ENCODE measurements around the gene RBMS2. TPM values are rescaled to one million over a fixed set of nuclear protein-coding genes. Genes with fewer than 3 reads are reported as not detected.

Gene RBMS2
- total RNA-seq, 1 experiment from 2014 or later: 40.8 TPM

GRCh38 chr12:56645201-56645716 is 123.6 kb downstream of the RBMS2 start:
- RAD21 ChIA-PET (ENCODE audit: low non-redundant PET in 1 of 2, low total read pairs in 2 of 2, uncharacterized antibody in 2 of 2, unreplicated experiment in 2 of 2): interaction anchor here in 1 of 2 experiments (0.8 kb wide), 1 partner anchor 9 kb away, joined by 4 read pairs; no protein-coding TSS in a partner anchor
- Histone ChIP-seq H3K36me3 (ENCODE audit: control insufficient read depth in 1 of 2, insufficient read depth in 2 of 2, low read length in 2 of 2) (peaks cover 34 to 38% of the 10 kb centered on the region in 2 experiments), H3K27ac (ENCODE audit: low read depth, low read length) (peak overlapping the region; percentile 78), H3K4me2 (ENCODE audit: low read length) (peak overlapping the region; percentile 80), H3K79me2 (ENCODE audit: insufficient read depth, low read length) (peaks cover 56% of the 10 kb centered on the region), H3K4me3 (replicated peaks in 1 of 2; ENCODE audit: low read depth in 1 of 2, low read length in 2 of 2) (peak overlapping the region; percentile 99 to 100), H3K9me3 (ENCODE audit: control insufficient read depth in 1 of 2, insufficient read depth in 1 of 2, low read depth in 1 of 2, low read length in 2 of 2) (no peaks in the 10 kb centered on the region), H2AFZ (ENCODE audit: low read depth, low read length, poor library complexity, severe bottlenecking) (no peak overlapping the region), H3K9me2 (ENCODE audit: insufficient read depth) (no peaks in the 10 kb centered on the region), H3K9ac (ENCODE audit: low read length) (peak overlapping the region; percentile 96), H4K20me1 (ENCODE audit: insufficient read depth) (peaks cover 21% of the 10 kb centered on the region; the same call in 1 of the 2 replicates), H3K4me1 (ENCODE audit: control insufficient read depth in 1 of 2, insufficient read depth in 2 of 2, low read length in 2 of 2) (peaks cover 2 to 19% of the 10 kb centered on the region in 2 experiments; a peak in 3 of 4 replicates), H3K27me3 (ENCODE audit: insufficient read depth, low read length) (no peaks in the 10 kb centered on the region)
- TSS peak; percentile 61 for BruUV-seq (replicated peaks)
- POLR2A ChIA-PET: interaction anchor here (3.3 kb wide), 1 partner anchor 9 kb away, joined by 23 read pairs; no protein-coding TSS in a partner anchor
- TF ChIP-seq MAX (IDR thresholded peaks at IDR 0.05): no peak
- no peak for TF ChIP-seq ZFX (IDR thresholded peaks at IDR 0.05)
- TF ChIP-seq ZBTB33 (IDR thresholded peaks at IDR 0.05; ENCODE audit: extremely low read depth, insufficient replicate concordance, low read length): no peak
- TF ChIP-seq ATF3 (IDR thresholded peaks at IDR 0.05): no peak
- no peak for TF ChIP-seq SRF (IDR thresholded peaks at IDR 0.05; ENCODE audit: low read depth)
- no peak for TF ChIP-seq SP1 (IDR thresholded peaks at IDR 0.05; ENCODE audit: low read depth)
- no peak for TF ChIP-seq JUND (IDR thresholded peaks at IDR 0.05)
- CTCF ChIA-PET: interaction anchor here (3.2 kb wide), 1 partner anchor 9 kb away, joined by 19 read pairs; no protein-coding TSS in a partner anchor
- ATAC-seq: no peak
- no peak for DNase-seq (ENCODE audit: low read depth, low spot score)
- intact Hi-C loops (cut with micrococcal nuclease): no loop called here

Other genes starting within 250 kb of the RBMS2 start
- gene CS, start 221.5 kb upstream of the RBMS2 start, total RNA-seq (2021; ENCODE audit: unreplicated experiment): 270 TPM
- 109 TPM for gene CNPY2, start 205.8 kb upstream of the RBMS2 start, total RNA-seq (2021; ENCODE audit: unreplicated experiment)
- 75.0 TPM for gene PAN2, start 187.8 kb upstream of the RBMS2 start, total RNA-seq (2021; ENCODE audit: unreplicated experiment)
- gene IL23A, start 182.9 kb upstream of the RBMS2 start, total RNA-seq (2021; ENCODE audit: unreplicated experiment): 0.59 TPM
- 53.1 TPM for gene STAT2, start 161.7 kb upstream of the RBMS2 start, total RNA-seq (2021; ENCODE audit: unreplicated experiment)
- 0.17 TPM for gene APOF, start 159.0 kb upstream of the RBMS2 start, total RNA-seq (2021; ENCODE audit: unreplicated experiment)
- gene TIMELESS, start 72.4 kb upstream of the RBMS2 start, total RNA-seq (2021; ENCODE audit: unreplicated experiment): 47.0 TPM
- gene MIP, start 67.2 kb upstream of the RBMS2 start, total RNA-seq (2021; ENCODE audit: unreplicated experiment): 0.79 TPM
- gene SPRYD4, start 53.2 kb upstream of the RBMS2 start, total RNA-seq (2021; ENCODE audit: unreplicated experiment): 2.5 TPM
- gene GLS2, start 33.7 kb upstream of the RBMS2 start, total RNA-seq (2021; ENCODE audit: unreplicated experiment): not detected
- gene BAZ2A, start 108.5 kb downstream of the RBMS2 start, total RNA-seq (2021; ENCODE audit: unreplicated experiment): 106 TPM
- gene ATP5F1B, start 124.2 kb downstream of the RBMS2 start, total RNA-seq (2021; ENCODE audit: unreplicated experiment): 1,051 TPM
- 404 TPM for gene PTGES3, start 166.5 kb downstream of the RBMS2 start, total RNA-seq (2021; ENCODE audit: unreplicated experiment)
- gene NACA, start 203.5 kb downstream of the RBMS2 start, total RNA-seq (2021; ENCODE audit: unreplicated experiment): 896 TPM
- 53.3 TPM for gene PRIM1, start 230.5 kb downstream of the RBMS2 start, total RNA-seq (2021; ENCODE audit: unreplicated experiment)
- 1.9 TPM for gene HSD17B6, start 241.5 kb downstream of the RBMS2 start, total RNA-seq (2021; ENCODE audit: unreplicated experiment)